Stimulated activated CD4-positive, alpha-beta T cell treated with anti-CD3 and anti-CD28 coated beads, Interleukin-15, amount 100 ng/mL, for 1 hour (primary cell): Measurements from ENCODE around the gene STK32A.

Experiments used
- DNase-seq, 2 donors: peaks; one replicate each; pipeline ENCODE4 v3.0.0-alpha.2; 2020; ENCODE audit warnings: low read depth in 1 of 2, low spot score in 1 of 2

Gene STK32A

GRCh38 chr5:147413266-147413665, 178.4 kb downstream of the STK32A start:
- DNase-seq: no peak

GRCh38 chr5:147415651-147416050, 180.8 kb downstream of the STK32A start:
- DNase-seq: no peak

- DNase-seq: no peak
Observed at GRCh38 chr5:147417135-147417813, 182.4 kb downstream of the STK32A start.

GRCh38 chr5:147418613-147419012, 183.8 kb downstream of the STK32A start:
- no peak for DNase-seq

- DNase-seq: no peak
Observed at GRCh38 chr5:147426640-147427327, 192.0 kb downstream of the STK32A start.

- DNase-seq: no peak
Observed at GRCh38 chr5:147427521-147428401, 192.9 kb downstream of the STK32A start.

GRCh38 chr5:147430628-147431027, 195.8 kb downstream of the STK32A start:
- DNase-seq: no peak

- DNase-seq: no peak
Observed at GRCh38 chr5:147431586-147431985, 196.8 kb downstream of the STK32A start.

GRCh38 chr5:147432323-147432722, 197.5 kb downstream of the STK32A start:
- DNase-seq: no peak

GRCh38 chr5:147434049-147434448, 199.2 kb downstream of the STK32A start:
- DNase-seq: no peak

- no peak for DNase-seq
Observed at GRCh38 chr5:147436596-147436995, 201.8 kb downstream of the STK32A start.

GRCh38 chr5:147437161-147437596, 202.4 kb downstream of the STK32A start:
- no peak for DNase-seq
